Measurements from ENCODE around the gene BMP6.

DNA sequence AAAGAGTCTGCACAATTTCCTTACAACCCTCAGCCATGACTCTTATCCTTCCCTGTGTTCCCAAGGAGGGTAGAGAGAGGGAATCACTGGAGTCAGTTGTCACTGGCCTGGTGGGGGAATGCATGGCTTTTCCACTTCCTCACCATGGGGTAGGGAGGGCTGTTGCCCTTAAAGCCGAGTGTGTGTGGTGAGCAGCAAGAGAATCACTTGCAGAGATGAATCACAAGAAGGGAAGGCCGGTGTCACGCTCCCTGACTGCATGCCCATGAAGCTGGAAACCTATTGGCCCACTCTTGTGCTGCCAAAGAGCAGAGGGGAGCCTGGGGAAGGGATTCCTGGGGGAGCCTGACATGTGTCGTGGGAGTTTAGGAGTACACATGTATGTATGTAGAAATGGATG is 18.1 kb upstream of the BMP6 start:
- TF ChIP-seq POLR2A (IDR thresholded peaks at IDR 0.05) (no peak), EP300 (IDR thresholded peaks at IDR 0.05) (no peak)
- TF ChIP-seq, protein P1, sequence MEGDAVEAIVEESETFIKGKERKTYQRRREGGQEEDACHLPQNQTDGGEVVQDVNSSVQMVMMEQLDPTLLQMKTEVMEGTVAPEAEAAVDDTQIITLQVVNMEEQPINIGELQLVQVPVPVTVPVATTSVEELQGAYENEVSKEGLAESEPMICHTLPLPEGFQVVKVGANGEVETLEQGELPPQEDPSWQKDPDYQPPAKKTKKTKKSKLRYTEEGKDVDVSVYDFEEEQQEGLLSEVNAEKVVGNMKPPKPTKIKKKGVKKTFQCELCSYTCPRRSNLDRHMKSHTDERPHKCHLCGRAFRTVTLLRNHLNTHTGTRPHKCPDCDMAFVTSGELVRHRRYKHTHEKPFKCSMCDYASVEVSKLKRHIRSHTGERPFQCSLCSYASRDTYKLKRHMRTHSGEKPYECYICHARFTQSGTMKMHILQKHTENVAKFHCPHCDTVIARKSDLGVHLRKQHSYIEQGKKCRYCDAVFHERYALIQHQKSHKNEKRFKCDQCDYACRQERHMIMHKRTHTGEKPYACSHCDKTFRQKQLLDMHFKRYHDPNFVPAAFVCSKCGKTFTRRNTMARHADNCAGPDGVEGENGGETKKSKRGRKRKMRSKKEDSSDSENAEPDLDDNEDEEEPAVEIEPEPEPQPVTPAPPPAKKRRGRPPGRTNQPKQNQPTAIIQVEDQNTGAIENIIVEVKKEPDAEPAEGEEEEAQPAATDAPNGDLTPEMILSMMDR (IDR thresholded peaks at IDR 0.05), result no peak
